Hematopoietic multipotent progenitor cell treated with erythropoietin and hydrocortisone succinate and interleukin-3 and kit ligand, for 15 days (in vitro differentiated cells): ENCODE measurements around the gene ART5.
"Not testable (repeated sequence)": the region's sequence is repeated elsewhere in the genome, so short reads cannot be mapped to it uniquely, and the experiment has no call there.

Source experiments
- DNase-seq: peaks from one replicate; pipeline ENCODE4 v3.0.0-alpha.2; 2015; ENCODE audit warnings: low spot score

The ART5 gene

DNA sequence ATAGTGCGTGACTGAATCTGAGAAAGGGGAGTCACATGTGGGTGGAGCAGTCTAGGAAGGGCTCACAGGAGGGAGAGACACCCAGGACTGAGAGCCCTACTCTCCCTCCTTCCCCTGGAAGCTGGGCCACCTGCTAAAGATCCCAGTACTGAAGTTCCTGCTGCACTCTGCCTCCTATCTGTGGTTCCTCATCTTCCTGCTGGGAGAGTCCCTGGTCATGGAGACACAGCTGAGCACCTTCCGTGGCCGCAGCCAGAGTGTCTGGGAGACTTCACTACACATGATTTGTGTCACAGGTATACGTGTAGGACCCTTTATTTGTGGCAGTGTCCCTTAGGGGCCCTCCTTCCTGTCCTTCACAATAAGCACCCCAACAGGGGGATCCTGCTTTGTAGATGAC lies 19.3 kb downstream of the ART5 start:
- no peak for DNase-seq

- no peak for DNase-seq
These were observed 23.8 kb downstream of the ART5 start for GRCh38 chr11:3617990-3618389.

DNA sequence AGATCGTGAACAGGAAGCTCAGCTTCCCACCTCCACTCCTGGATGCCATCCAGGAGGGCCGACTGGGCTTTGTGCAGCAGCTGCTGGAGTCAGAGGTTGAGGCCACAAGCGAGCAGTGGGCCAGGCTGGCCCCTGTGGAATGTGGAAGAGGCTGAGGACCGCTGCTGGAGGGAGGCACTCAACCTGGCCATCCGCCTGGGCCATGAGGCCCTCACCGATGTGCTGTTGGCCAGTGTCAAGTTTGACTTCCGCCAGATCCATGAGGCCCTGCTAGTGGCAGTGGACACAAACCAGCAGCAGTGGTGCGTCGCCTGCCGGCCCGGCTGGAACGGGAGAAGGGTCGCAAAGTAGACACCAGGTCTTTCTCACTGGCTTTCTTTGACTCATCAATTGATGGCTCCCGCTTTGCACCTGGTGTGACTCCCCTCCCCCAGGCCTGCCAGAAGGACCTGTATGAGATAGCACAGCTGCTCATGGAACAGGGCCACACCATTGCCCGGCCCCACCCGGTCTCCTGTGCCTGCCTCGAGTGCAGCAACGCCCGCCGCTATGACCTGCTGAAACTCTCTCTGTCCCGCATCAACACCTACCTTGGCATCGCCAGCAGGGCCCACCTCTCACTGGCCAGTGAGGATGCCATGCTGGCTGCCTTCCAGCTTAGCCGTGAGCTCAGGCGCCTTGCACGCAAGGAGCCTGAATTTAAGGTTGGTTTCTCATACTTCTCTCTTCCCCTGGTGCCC lies 24.9 kb downstream of the ART5 start:
- no peak for DNase-seq

- DNase-seq, result no peak
These were observed 25.8 kb downstream of the ART5 start for GRCh38 chr11:3615998-3616397.

DNA sequence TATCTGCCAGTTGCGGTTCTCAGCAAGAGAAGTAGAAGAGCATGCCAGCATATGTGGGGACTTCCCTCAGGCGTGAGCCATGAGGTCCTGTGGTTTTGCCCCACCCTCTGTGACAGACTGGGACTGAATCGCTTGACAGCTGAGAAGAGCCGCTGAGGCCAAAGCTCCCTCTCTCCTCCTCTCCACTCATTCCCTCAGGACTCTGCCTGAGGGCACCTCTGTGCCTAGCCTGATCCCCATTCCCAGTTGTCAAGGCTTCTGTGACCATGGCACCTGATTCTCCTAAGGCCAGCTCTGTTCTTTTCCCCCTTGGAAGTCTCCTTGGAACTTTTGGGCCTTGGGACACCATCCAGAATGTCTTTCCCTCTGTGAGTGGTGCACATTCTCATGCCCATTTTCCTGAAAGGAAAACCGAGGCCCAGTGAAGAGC lies 27.0 kb downstream of the ART5 start:
- peak; percentile 31 for DNase-seq

DNA sequence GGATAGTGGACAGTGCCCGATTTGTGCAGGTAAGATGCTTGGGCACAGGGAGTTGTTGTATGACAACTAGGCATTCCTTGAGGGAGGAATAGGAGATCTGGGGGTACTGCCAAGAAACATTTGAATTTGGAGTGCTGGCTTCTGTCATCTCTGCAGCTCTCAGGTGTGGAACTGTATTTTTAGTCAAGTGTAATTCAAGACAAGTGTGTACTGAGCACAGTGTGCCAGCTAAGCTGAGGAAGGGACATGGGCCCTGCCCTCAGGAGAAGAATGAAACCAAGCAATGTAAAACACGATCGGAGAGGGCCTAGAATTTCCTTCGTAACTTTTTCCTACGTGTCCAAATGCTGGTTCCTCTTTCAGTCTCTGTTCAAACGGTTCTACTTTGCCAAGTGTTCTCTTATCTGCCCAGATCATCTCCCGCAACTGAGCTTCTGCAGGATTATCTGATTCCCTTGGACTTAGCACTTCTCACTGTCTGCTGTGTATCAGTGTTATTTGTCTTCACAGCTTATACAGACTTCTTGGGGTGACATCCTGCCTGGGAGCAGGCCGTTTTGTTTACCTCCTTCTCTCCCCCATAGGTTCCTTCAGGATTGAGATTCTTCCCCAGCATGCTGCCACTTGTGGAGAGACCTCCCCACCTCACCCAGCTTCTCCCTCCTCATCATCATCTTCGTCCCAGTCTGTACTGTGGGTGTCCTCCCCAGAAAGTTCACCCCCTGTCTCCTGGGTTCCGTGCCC lies 27.6 kb downstream of the ART5 start:
- DNase-seq, result no peak

- no peak for DNase-seq
These were observed 29.7 kb downstream of the ART5 start for GRCh38 chr11:3611976-3612678.

- no peak for DNase-seq
These were observed 30.9 kb downstream of the ART5 start for GRCh38 chr11:3610846-3611245.

DNA sequence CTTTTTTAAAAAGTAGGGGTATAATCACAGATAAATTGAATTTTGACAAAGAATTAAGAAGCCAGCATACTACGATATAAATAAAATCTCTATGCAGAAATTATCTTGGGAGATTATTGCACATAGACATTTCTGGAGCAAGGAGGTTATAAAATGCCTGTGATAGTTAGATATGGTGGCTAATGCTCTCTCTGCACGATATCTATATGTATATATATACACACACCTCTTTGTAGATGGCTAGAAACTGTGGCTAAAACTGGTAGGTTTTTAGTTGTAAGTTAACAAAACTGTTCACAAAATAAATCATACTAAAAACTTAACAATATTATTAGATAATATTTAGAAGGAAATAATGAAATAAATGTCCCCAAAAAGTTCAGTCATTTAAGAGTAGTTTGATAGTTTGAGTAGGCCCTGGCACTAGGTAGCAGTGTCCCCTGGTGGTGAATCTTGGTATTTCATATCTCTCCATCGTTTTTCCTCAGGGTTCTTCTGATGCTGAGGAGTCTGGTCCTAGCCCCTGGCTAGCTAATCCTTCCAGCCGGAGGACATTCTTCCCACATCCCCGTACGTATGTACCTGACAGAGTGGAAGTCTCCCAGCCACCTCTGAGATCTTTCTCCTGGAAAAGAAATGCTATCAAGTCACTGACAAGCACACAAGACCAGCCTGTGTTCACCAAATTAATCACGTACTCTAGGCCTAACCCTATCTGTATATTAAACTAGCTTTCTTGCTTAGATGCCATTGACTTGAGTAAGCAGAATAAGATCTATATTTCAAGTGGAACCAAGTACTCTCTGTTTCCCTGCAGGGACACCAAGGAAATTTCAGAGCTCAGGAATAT lies 32.2 kb downstream of the ART5 start:
- peak; percentile 76 for DNase-seq

DNA sequence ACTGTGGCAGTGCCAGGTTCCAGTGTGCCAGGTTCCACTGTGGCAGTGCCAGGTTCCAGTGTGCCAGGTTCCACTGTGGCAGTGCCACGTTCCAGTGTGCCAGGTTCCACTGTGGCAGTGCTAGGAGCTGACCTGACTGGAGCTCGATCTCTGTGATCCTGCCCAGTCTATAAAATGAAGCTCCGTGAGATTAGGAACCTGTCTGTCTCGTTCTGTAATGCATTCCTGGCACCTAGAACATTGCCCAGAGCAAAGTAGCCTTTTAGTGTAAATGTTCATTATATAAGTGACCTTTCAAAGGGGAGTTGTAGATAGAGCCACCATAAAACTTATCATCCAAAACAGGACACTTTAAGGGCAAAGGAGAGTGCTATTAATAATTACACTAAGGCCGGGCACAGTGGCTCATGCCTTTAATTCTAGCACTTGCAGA lies 36.0 kb downstream of the ART5 start:
- no peak for DNase-seq

GRCh38 chr11:3605283-3605662 lies 36.5 kb downstream of the ART5 start:
- no peak for DNase-seq

DNA sequence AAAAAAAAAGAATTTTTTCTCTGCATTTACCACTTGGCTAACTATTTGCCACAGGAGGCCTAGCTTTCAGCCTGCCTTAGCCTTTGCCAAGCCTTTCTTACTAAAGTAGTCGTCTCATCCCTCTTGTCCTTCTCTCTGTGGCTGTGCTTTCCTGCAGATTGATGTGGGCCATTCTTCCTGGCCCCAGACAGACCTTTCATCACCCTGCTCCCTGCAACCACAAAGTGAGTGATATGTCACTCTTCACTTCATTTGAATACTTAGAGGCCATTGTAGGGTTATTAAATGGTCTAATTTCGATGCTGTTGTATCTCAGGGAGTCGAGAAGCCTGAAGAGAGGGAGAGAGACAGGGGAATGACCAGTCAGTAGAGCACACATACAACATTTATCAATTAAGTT lies 37.6 kb downstream of the ART5 start:
- no peak for DNase-seq

GRCh38 chr11:3600201-3600600 lies 41.6 kb downstream of the ART5 start:
- not testable (repeated sequence) for DNase-seq

- not testable (repeated sequence) for DNase-seq
These were observed 44.0 kb downstream of the ART5 start for GRCh38 chr11:3597743-3598142.

GRCh38 chr11:3591326-3591725 lies 50.5 kb downstream of the ART5 start:
- not testable (repeated sequence) for DNase-seq

GRCh38 chr11:3590193-3590592 lies 51.6 kb downstream of the ART5 start:
- DNase-seq, result not testable (repeated sequence)

GRCh38 chr11:3588776-3589175 lies 53.0 kb downstream of the ART5 start:
- DNase-seq, result not testable (repeated sequence)
